IPS-15b (cell line): Measurements from ENCODE around the gene PKD1.

Source experiments
- H3K27me3 ChIP-seq: one replicate; pipeline ENCODE4 v1.6.1; 2013; ENCODE audit warnings: low read length; ENCODE audit not compliant: control insufficient read depth, insufficient read depth
- H3K36me3 ChIP-seq: one replicate; pipeline ENCODE4 v1.6.1; 2013; ENCODE audit warnings: low read length; ENCODE audit not compliant: control insufficient read depth, insufficient read depth
- H3K4me1 ChIP-seq: one replicate; pipeline ENCODE4 v1.6.1; 2013; ENCODE audit warnings: mild to moderate bottlenecking, low read length; ENCODE audit not compliant: control insufficient read depth, insufficient read depth
- H3K4me3 ChIP-seq: one replicate; pipeline ENCODE4 v1.5.1; 2013; ENCODE audit warnings: low read depth, low read length
- H3K9ac ChIP-seq: one replicate; pipeline ENCODE4 v1.6.1; 2013; ENCODE audit warnings: low read depth, mild to moderate bottlenecking, low read length
- H3K9me3 ChIP-seq: one replicate; pipeline ENCODE4 v1.6.1; 2013; ENCODE audit warnings: mild to moderate bottlenecking, low read length; ENCODE audit not compliant: control insufficient read depth, insufficient read depth

Gene PKD1

GRCh38 chr16:2093793-2094192, 41.9 kb downstream of the PKD1 start:
- no peaks in the 10 kb centered on the region for H3K27me3 ChIP-seq
- H3K4me1 ChIP-seq: no peaks in the 10 kb centered on the region
- H3K9me3 ChIP-seq: no peaks in the 10 kb centered on the region
- no peak overlapping the region for H3K4me3 ChIP-seq
- peaks cover 32% of the 10 kb centered on the region for H3K36me3 ChIP-seq
- no peak overlapping the region for H3K9ac ChIP-seq

- Histone ChIP-seq H3K27me3 (no peaks in the 10 kb centered on the region), H3K9me3 (no peaks in the 10 kb centered on the region), H3K4me3 (no peak overlapping the region), H3K9ac (no peak overlapping the region), H3K36me3 (peaks cover 41% of the 10 kb centered on the region), H3K4me1 (no peaks in the 10 kb centered on the region)
Observed at GRCh38 chr16:2092866-2093265, 42.8 kb downstream of the PKD1 start.

DNA sequence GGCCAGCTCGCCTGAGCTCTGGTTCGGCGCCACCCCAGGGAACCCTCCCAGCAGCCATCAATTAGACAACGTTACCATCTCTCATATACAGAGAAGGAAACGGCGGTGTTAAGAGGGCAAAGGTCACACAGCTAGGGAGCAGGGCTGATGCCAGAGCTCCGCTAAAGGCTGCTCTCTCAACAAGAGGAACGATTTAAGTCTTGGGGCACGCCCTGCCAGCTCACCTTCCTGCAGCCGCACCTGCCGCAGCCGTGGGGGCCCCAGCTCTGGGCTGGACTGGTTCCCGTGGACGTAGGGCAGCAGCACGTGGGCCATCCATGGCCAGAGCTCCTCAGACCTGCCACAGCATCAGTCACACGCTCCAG, 43.5 kb downstream of the PKD1 start:
- H3K36me3 ChIP-seq: peaks cover 43% of the 10 kb centered on the region
- no peaks in the 10 kb centered on the region for H3K9me3 ChIP-seq
- no peaks in the 10 kb centered on the region for H3K4me1 ChIP-seq
- H3K27me3 ChIP-seq: no peaks in the 10 kb centered on the region
- H3K9ac ChIP-seq: no peak overlapping the region
- peak overlapping the region; percentile 60 for H3K4me3 ChIP-seq

DNA sequence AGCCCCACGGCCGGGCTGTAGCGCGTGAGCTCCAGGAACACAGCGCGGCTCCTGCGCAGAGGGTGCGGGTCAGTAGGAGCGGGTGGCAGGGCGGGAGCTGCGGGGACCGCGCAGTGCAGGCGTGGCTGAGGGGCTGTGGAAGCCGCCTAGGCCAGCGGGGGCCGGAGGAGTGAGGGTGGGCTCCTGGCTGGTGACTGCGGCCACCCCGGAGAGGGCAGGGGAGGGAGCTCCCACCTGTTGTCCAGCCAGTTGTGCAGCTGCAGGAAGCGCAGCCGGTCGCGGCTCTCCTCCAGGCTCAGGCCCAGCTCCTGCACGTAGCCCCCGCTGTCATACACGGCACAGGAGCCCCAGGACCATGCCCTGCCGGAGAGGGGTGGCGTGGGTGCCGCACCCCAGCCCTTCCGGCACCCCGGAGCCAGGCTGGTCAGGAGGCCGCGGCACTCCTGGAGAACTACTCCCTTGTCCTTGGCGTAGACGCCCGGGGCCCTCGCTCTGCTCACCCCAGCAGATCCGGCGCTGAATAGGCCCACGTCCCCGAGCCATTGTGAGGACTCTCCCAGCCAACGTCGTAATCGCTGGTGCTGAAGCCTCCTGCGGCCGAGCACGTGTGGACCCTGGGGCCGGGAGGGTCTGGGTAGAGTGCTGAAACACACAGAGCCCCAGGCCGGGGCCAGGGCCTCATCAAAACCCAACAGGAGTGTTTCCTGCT, 44.0 kb downstream of the PKD1 start:
- H3K9me3 ChIP-seq: no peaks in the 10 kb centered on the region
- H3K36me3 ChIP-seq: peaks cover 45% of the 10 kb centered on the region
- H3K4me1 ChIP-seq: no peaks in the 10 kb centered on the region
- no peaks in the 10 kb centered on the region for H3K27me3 ChIP-seq
- peak overlapping the region; percentile 60 for H3K4me3 ChIP-seq
- H3K9ac ChIP-seq: peak overlapping the region; percentile 60

DNA sequence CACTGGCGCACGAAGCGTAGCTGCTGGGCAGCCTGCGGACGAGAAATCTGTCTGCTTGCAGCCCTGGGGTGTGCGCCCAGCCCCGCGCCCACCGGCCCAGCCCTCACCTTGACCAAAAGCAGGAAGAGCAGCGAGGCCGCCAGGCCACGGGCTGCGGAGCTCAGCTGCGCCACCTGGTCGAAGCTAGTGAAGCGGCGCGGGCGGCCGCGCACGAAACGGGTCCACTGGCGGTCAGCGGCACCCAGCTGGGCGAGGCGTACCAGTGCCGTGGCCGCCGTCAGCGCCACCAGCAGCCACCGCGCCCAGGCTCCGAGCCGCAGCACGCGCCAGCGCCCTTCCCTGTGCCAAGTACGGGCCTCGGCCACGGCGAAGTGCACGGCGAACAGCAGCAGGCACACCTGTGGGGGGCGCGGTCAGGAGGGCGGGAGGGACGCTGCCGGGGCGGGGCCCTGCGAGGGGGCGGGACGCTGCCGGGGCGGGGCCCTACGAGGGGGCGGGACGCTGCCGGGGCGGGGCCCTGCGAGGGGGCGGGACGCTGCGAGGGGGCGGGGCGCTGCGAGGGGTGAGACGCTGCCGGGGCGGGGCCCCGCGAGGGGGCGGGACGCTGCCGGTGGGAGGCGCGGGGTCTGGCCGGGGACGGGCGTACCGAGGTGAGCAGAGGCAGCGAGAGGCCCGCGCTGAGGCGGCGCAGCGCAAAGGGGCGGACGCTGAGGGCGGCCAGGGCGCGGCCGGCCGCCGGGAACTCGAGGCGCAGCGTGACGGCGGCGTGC, 44.7 kb downstream of the PKD1 start:
- Histone ChIP-seq H3K36me3 (peaks cover 48% of the 10 kb centered on the region), H3K27me3 (no peaks in the 10 kb centered on the region), H3K4me1 (no peaks in the 10 kb centered on the region), H3K9me3 (no peaks in the 10 kb centered on the region), H3K4me3 (peak overlapping the region; percentile 60), H3K9ac (peak overlapping the region; percentile 76)

GRCh38 chr16:2090481-2090776, 45.3 kb downstream of the PKD1 start:
- Histone ChIP-seq H3K36me3 (peaks cover 50% of the 10 kb centered on the region), H3K9ac (peak overlapping the region; percentile 76), H3K4me1 (no peaks in the 10 kb centered on the region)

GRCh38 chr16:2089706-2090480, 45.8 kb downstream of the PKD1 start:
- Histone ChIP-seq H3K4me1 (no peaks in the 10 kb centered on the region), H3K9me3 (no peaks in the 10 kb centered on the region), H3K36me3 (peaks cover 52% of the 10 kb centered on the region), H3K4me3 (no peak overlapping the region), H3K27me3 (no peaks in the 10 kb centered on the region), H3K9ac (peak overlapping the region; percentile 76)

More at GRCh38 chr16:2090481-2090776, 45.3 kb downstream of the PKD1 start:
- no peak overlapping the region for H3K4me3 ChIP-seq
- H3K27me3 ChIP-seq: no peaks in the 10 kb centered on the region
- no peaks in the 10 kb centered on the region for H3K9me3 ChIP-seq

DNA sequence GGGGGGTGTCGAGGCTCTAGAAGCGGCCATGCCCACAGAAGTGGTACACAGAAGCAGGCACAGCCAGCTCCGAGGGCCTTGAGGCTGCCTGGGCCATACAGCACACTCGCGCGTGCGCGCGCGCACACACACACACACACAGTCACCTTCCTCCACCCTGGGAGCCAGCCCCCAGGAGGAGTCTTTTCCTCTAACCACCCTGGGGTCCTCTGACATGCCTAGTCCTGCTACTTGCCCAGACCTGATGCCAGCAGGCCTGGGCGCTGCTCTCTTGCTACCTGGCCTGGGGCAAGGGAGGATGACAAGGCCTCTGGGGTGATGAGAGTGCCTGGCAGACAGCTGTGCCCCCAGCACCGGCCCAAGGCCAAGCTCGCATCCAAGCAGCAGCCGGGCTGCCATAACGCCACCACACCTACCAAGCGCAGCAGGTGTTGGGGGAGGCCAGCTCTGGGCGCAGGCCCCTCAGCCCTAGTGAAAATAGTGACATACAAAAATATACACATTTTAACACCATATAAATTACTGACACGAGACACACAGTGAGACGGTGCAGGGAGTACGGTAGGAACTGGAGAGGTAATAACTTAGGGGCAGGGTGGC, 46.8 kb downstream of the PKD1 start:
- H3K27me3 ChIP-seq: no peaks in the 10 kb centered on the region
- no peak overlapping the region for H3K9ac ChIP-seq
- no peak overlapping the region for H3K4me3 ChIP-seq
- no peaks in the 10 kb centered on the region for H3K4me1 ChIP-seq
- peaks cover 56% of the 10 kb centered on the region for H3K36me3 ChIP-seq
- H3K9me3 ChIP-seq: no peaks in the 10 kb centered on the region

- no peaks in the 10 kb centered on the region for H3K4me1 ChIP-seq
- peaks cover 61% of the 10 kb centered on the region for H3K36me3 ChIP-seq
- no peaks in the 10 kb centered on the region for H3K9me3 ChIP-seq
- no peaks in the 10 kb centered on the region for H3K27me3 ChIP-seq
- H3K9ac ChIP-seq: no peak overlapping the region
- no peak overlapping the region for H3K4me3 ChIP-seq
Observed at GRCh38 chr16:2087748-2088631, 47.7 kb downstream of the PKD1 start.

DNA sequence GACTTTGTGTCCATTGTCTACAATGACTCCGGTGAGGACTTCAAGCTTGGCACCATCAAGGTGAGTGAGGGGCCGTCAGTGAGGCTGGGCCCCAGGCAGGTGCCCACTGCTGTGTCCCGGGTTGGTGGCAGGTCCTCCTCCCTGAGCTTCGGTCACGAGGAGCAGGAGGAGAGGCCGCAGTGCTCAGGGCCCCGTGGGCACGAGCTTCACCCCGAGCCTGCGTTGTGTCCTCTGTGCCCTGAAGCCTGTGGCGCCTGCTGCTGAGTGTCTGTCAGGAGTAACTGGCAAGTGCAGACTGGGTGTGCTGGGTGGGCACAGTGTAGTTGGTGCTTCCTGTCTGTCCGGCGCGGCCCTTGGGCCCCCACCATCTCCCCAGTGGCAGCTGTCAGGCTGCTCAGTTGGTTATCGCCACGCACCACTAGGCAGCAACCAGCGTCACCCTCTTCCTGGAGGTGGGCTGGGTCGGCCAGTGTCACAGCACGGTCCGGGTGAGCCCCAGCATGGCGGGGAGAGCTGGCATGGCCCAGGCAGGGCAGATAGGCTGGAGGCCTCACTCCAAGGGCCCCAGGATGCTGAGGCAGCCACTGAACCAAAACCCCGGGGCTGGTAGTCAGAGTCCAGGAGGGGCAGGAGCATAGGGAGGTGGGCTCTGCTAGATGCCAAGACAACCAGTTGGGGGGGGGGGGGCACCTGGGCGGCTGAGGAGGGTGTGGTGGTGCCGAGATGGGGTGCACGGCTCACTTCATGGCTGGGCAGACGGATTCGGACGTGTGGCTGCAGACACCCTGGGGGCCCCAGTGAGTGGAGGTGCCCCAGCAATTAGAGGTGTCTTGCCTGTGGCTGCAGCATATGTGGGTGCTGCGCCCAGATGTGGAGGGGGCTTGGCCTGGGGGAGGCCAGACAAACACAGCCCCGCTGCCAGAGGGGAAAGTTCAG, 48.6 kb downstream of the PKD1 start:
- peaks cover 65% of the 10 kb centered on the region for H3K36me3 ChIP-seq
- no peak overlapping the region for H3K4me3 ChIP-seq
- no peaks in the 10 kb centered on the region for H3K4me1 ChIP-seq
- H3K9me3 ChIP-seq: no peaks in the 10 kb centered on the region
- H3K9ac ChIP-seq: no peak overlapping the region
- no peaks in the 10 kb centered on the region for H3K27me3 ChIP-seq
